ENCODE results near the gene TRPM1. TPM values are rescaled to one million over a fixed set of nuclear protein-coding genes. Genes with fewer than 3 reads are reported as not detected.

TRPM1 gene
- polyA plus RNA-seq, 3 donors, result 0.03 to 0.04 TPM; not detected in 1

DNA sequence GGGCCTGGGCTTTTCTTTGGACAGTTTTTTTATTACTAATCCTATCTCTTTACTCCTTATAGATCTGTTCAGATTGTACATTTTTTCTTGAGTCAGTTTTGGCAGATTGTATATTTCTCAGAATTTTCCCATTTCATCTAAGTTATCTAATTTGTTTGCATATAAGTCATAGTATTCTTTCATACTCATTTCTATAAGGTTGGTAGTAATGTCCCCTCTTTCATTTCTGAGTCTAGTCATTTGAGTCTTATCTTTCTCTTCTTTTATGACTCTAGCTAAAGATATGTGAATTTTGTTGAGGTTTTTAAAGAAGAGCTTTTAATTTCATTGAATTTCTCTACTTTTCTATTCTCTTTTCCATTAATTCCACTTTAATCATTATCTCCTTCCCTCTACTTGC lies 27.2 kb downstream of the TRPM1 start:
- Histone ChIP-seq H3K79me2 (ENCODE audit: insufficient read depth, low read length) (no peaks in the 10 kb centered on the region), H3K9ac (ENCODE audit: insufficient read depth, low read length, poor library complexity, severe bottlenecking) (no peak overlapping the region), H3K4me3 (replicated peaks in 1 of 3; ENCODE audit: low read depth in 2 of 3, low read length in 3 of 3) (no peak overlapping the region), H3K27ac (ENCODE audit: low read depth in 1 of 2, low read length in 2 of 2) (no peak overlapping the region), H3K9me3 (replicated peaks in 1 of 2; ENCODE audit: control insufficient read depth in 1 of 2, insufficient read depth in 1 of 2, low read length in 2 of 2) (peaks cover 0 to 3% of the 10 kb centered on the region in 2 donors), H3K36me3 (replicated peaks in 1 of 2; ENCODE audit: control insufficient read depth in 1 of 2, insufficient read depth in 2 of 2, low read length in 2 of 2) (no peaks in the 10 kb centered on the region), H3K4me1 (ENCODE audit: control insufficient read depth in 1 of 2, insufficient read depth in 2 of 2, low read length in 2 of 2) (no peaks in the 10 kb centered on the region), H2AFZ (ENCODE audit: insufficient read depth, low read depth, low read length, poor library complexity, severe bottlenecking) (no peak overlapping the region), H3K27me3 (ENCODE audit: control insufficient read depth in 2 of 2, insufficient read depth in 2 of 2, low read length in 2 of 2) (no peaks in the 10 kb centered on the region), H3K4me2 (replicated peaks; ENCODE audit: extremely low read depth, low read length, poor library complexity, severe bottlenecking) (no peak overlapping the region), H4K20me1 (ENCODE audit: insufficient read depth, low read length) (no peaks in the 10 kb centered on the region)
- Mint-ChIP-seq H3K4me1 (peaks cover 3% of the 10 kb centered on the region), H3K27ac (no peak overlapping the region), H3K4me3 (no peak overlapping the region), H3K9me3 (peaks cover 0 to 8% (median 2%) of the 10 kb centered on the region in 7 donors), H3K36me3 (no peaks in the 10 kb centered on the region), H3K27me3 (ENCODE audit: low read depth in 3 of 3) (peaks cover 2 to 3% (median 3%) of the 10 kb centered on the region in 3 donors)
- TF ChIP-seq CTCF (IDR thresholded peaks at IDR 0.05), result no peak
- intact Hi-C loops (cut with micrococcal nuclease), result no loop called here
- DNase-seq, result no peak

DNA sequence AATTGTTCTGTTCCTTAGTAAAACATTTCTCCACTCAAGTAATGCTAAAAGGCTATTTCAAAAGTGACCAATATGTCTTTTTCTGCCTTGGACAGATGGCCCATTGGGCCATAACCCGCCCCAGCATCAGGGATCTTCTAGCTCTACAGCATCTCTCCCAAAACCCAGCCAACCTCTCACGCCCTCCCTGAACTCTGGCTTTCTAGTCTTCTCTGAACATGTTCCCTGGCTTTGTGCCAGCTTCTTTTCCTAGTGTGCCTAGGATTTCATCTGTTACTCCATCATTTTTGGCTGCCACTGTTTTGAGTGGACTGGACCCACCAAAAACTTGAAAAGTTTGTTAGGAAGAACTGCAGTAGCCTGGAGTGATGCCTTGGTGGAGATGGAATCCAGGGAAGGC lies 30.7 kb downstream of the TRPM1 start:
- peaks cover 0 to 8% (median 2%) of the 10 kb centered on the region in 7 donors for H3K9me3 Mint-ChIP-seq
- Histone ChIP-seq H4K20me1 (ENCODE audit: insufficient read depth, low read length) (no peaks in the 10 kb centered on the region), H3K4me1 (ENCODE audit: control insufficient read depth in 1 of 2, insufficient read depth in 2 of 2, low read length in 2 of 2) (no peaks in the 10 kb centered on the region), H2AFZ (ENCODE audit: insufficient read depth, low read depth, low read length, poor library complexity, severe bottlenecking) (no peak overlapping the region), H3K4me2 (replicated peaks; ENCODE audit: extremely low read depth, low read length, poor library complexity, severe bottlenecking) (no peak overlapping the region), H3K9me3 (replicated peaks in 1 of 2; ENCODE audit: control insufficient read depth in 1 of 2, insufficient read depth in 1 of 2, low read length in 2 of 2) (peaks cover 0 to 3% of the 10 kb centered on the region in 2 donors), H3K9ac (ENCODE audit: insufficient read depth, low read length, poor library complexity, severe bottlenecking) (no peak overlapping the region), H3K27ac (ENCODE audit: low read depth in 1 of 2, low read length in 2 of 2) (no peak overlapping the region), H3K36me3 (replicated peaks in 1 of 2; ENCODE audit: control insufficient read depth in 1 of 2, insufficient read depth in 2 of 2, low read length in 2 of 2) (no peaks in the 10 kb centered on the region), H3K79me2 (ENCODE audit: insufficient read depth, low read length) (no peaks in the 10 kb centered on the region), H3K27me3 (ENCODE audit: control insufficient read depth in 2 of 2, insufficient read depth in 2 of 2, low read length in 2 of 2) (no peaks in the 10 kb centered on the region), H3K4me3 (replicated peaks in 1 of 3; ENCODE audit: low read depth in 2 of 3, low read length in 3 of 3) (no peak overlapping the region)
- H3K4me1 Mint-ChIP-seq, result no peaks in the 10 kb centered on the region
- H3K4me3 Mint-ChIP-seq, result no peak overlapping the region
- H3K27ac Mint-ChIP-seq, result no peak overlapping the region
- TF ChIP-seq CTCF (IDR thresholded peaks at IDR 0.05), result no peak
- peaks cover 0 to 3% (median 2%) of the 10 kb centered on the region in 3 donors for H3K27me3 Mint-ChIP-seq (ENCODE audit: low read depth in 3 of 3)
- no peak for DNase-seq
- no peaks in the 10 kb centered on the region for H3K36me3 Mint-ChIP-seq
- intact Hi-C loops (cut with micrococcal nuclease), result no loop called here
- 89% methylated on average over 2 of the region's 2 CpGs for WGBS (ENCODE audit: insufficient coverage)
